ENCODE results near the gene CALML5.

DNA sequence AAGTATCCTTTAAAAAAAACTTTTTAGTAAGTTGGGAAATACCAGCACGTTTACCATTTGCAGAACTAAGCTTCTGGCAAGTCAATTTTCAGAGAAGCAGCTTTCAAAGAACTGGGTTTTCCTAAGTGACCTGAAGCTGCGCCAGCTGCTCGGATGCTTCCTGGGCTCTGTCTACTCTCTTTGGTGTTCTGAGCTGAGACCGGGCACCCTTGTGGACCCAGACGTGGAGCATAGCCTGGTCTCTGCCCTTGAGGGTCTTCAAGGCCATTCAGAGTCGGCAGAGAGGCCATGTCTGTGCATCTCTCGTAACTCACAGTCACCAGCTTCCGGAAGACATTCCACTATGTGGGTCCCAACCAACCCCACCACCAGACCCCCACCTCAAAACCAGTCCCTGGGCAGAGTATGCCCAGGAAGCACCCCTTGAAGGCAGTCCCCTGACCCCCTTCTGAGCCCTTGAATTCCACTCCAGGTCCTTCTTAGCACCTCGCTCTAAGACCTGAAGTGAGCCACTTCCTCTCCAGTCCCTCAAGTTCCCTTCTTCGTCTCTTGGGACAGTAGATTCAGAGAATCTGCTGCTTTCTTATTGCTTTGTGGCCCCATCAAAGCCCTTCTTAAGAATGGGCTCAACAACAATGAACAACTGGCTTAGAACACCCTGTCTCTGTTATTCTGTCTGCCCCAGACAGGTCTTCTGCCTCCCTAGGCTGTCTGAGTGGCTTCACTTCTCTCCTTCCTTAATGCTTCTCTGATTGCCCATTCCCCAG is 8.5 kb downstream of the CALML5 start:
- TF ChIP-seq, protein P1, sequence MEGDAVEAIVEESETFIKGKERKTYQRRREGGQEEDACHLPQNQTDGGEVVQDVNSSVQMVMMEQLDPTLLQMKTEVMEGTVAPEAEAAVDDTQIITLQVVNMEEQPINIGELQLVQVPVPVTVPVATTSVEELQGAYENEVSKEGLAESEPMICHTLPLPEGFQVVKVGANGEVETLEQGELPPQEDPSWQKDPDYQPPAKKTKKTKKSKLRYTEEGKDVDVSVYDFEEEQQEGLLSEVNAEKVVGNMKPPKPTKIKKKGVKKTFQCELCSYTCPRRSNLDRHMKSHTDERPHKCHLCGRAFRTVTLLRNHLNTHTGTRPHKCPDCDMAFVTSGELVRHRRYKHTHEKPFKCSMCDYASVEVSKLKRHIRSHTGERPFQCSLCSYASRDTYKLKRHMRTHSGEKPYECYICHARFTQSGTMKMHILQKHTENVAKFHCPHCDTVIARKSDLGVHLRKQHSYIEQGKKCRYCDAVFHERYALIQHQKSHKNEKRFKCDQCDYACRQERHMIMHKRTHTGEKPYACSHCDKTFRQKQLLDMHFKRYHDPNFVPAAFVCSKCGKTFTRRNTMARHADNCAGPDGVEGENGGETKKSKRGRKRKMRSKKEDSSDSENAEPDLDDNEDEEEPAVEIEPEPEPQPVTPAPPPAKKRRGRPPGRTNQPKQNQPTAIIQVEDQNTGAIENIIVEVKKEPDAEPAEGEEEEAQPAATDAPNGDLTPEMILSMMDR (tag by site-specific recombination; IDR thresholded peaks at IDR 0.05): no peak
- TF ChIP-seq MYNN (tag by site-specific recombination; IDR thresholded peaks at IDR 0.05; ENCODE audit: borderline replicate concordance) (no peak), ZNF354C (tag by site-specific recombination; IDR thresholded peaks at IDR 0.05; ENCODE audit: borderline replicate concordance, low read depth) (no peak), ZBTB21 (tag by site-specific recombination; IDR thresholded peaks at IDR 0.05) (no peak), ZNF155 (tag by site-specific recombination; IDR thresholded peaks at IDR 0.05) (no peak), MEIS1 (CRISPR knock-in tag; IDR thresholded peaks at IDR 0.05; ENCODE audit: borderline replicate concordance) (no peak), ZBTB1 (tag by site-specific recombination; IDR thresholded peaks at IDR 0.05) (no peak), ZNF274 (IDR thresholded peaks at IDR 0.05; ENCODE audit: low read length) (no peak), ZNF274 (tag by site-specific recombination; IDR thresholded peaks at IDR 0.05; ENCODE audit: borderline replicate concordance) (no peak), GLI4 (tag by site-specific recombination; IDR thresholded peaks at IDR 0.05) (no peak), HOXD13 (CRISPR knock-in tag; IDR thresholded peaks at IDR 0.05; ENCODE audit: borderline replicate concordance) (no peak)
- TF ChIP-seq, protein P2, sequence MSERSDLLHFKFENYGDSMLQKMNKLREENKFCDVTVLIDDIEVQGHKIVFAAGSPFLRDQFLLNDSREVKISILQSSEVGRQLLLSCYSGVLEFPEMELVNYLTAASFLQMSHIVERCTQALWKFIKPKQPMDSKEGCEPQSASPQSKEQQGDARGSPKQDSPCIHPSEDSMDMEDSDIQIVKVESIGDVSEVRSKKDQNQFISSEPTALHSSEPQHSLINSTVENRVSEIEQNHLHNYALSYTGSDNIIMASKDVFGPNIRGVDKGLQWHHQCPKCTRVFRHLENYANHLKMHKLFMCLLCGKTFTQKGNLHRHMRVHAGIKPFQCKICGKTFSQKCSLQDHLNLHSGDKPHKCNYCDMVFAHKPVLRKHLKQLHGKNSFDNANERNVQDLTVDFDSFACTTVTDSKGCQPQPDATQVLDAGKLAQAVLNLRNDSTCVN (tag by site-specific recombination; optimal IDR thresholded peaks at IDR 0.05): no peak
- TF ChIP-seq, protein P3, sequence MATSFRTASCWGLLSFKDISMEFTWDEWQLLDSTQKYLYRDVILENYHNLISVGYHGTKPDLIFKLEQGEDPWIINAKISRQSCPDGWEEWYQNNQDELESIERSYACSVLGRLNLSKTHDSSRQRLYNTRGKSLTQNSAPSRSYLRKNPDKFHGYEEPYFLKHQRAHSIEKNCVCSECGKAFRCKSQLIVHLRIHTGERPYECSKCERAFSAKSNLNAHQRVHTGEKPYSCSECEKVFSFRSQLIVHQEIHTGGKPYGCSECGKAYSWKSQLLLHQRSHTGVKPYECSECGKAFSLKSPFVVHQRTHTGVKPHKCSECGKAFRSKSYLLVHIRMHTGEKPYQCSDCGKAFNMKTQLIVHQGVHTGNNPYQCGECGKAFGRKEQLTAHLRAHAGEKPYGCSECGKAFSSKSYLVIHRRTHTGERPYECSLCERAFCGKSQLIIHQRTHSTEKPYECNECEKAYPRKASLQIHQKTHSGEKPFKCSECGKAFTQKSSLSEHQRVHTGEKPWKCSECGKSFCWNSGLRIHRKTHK (tag by site-specific recombination; IDR thresholded peaks at IDR 0.05): no peak
- TF ChIP-seq, protein P4, sequence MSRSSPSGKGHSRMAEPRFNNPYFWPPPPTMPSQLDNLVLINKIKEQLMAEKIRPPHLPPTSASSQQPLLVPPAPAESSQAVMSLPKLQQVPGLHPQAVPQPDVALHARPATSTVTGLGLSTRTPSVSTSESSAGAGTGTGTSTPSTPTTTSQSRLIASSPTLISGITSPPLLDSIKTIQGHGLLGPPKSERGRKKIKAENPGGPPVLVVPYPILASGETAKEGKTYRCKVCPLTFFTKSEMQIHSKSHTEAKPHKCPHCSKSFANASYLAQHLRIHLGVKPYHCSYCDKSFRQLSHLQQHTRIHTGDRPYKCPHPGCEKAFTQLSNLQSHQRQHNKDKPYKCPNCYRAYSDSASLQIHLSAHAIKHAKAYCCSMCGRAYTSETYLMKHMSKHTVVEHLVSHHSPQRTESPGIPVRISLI (tag by site-specific recombination; IDR thresholded peaks at IDR 0.05): no peak
